MG63 (cell line): ENCODE results near the gene KDM4B. TPM values are rescaled to one million over a fixed set of nuclear protein-coding genes. Genes with fewer than 3 reads are reported as not detected.

Experiments
- DNase-seq: peaks from one replicate; pipeline ENCODE4 v3.0.0-alpha.2; 2020
- H3K27me3 ChIP-seq: fragments of 250-450 bp; sonication (Bioruptor Pico); 2 replicates; pipeline ENCODE4 v1.5.1; 2020; ENCODE audit warnings: mild to moderate bottlenecking, moderate library complexity
- H3K36me3 ChIP-seq: fragments of 250-450 bp; sonication (Bioruptor Pico); 2 replicates; pipeline ENCODE4 v1.5.1; 2020; ENCODE audit warnings: mild to moderate bottlenecking, moderate library complexity
- H3K4me3 ChIP-seq: fragments of 250-450 bp; sonication (Bioruptor Pico); 2 replicates; pipeline ENCODE4 v1.5.1; 2020; ENCODE audit warnings: mild to moderate bottlenecking, moderate library complexity
- H3K9me3 ChIP-seq: fragments of 250-450 bp; sonication (Bioruptor Pico); 2 replicates; pipeline ENCODE4 v1.5.1; 2020; ENCODE audit warnings: mild to moderate bottlenecking, moderate library complexity
- total RNA-seq: library from RNA; depleted of rRNA; stranded (reverse); fragments of >200 nt; shearing (Covaris generic); gene quantifications from 2 replicates; pipeline ENCODE4 v1.2.3, GENCODE V29; 2014; ENCODE audit warnings: low replicate concordance

The KDM4B gene
- total RNA-seq, 1 experiment from 2014 or later: 10.3 TPM

DNA sequence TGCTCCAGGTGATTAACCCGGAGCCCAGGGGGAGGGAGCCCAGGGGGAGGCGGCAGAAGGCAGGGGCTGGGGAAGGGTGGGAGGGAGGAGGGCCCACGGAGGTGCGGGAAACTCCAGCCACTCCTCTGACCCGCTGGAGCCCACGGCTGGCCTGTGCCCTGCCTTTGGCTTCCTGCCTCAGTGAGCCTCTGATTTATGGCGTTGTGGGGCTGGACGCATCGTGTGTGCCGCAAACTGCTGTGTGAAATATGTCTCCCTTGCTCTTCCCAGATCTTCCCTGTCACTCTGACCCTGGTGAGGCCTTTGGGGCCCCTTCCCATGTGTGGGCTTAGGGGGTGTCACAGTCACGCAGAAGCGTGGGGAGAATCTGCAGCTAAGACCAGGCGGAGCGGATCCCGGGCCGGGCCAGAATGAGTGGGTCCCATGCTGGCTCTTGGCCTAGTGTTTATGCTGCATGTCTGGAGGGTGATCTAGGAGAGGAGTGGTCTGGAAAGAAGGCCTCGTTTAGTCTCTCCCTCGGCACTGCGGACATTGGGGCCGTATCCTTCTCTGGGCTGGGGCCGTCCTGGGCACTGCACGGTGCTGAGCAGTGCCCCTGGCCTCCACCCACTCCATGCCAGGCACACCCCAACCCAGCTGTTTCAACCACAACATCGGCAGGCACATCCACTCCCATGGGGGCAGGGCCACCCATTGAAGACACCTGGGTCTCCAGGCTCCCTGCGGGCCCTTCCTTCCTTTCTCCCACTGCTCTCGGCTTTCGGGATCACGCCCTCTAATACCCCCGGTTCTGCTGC is 123.0 kb downstream of the KDM4B start:
- Histone ChIP-seq H3K36me3 (no peaks in the 10 kb centered on the region), H3K4me3 (no peak overlapping the region), H3K9me3 (no peaks in the 10 kb centered on the region), H3K27me3 (no peaks in the 10 kb centered on the region)
- DNase-seq: no peak

DNA sequence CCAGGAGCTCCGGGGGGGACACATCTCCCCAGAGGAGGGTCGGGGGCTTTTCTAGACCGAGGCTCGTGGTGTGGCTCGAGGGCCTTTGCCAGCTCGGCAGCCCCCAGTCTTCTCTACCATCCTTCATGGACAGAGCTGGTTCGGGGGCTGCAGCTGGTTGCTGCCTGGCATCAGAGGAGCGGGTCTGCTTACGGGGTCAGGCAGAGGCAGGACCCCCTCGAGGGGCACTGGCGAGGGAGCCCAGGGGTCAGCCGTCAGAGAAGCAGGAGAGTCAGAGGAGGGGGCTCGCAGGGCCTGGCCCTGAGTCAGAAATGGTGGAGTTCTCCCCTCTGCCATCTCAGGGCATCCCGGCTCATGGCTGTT is 123.5 kb downstream of the KDM4B start:
- Histone ChIP-seq H3K36me3 (no peaks in the 10 kb centered on the region), H3K9me3 (no peaks in the 10 kb centered on the region), H3K27me3 (no peaks in the 10 kb centered on the region), H3K4me3 (no peak overlapping the region)
- no peak for DNase-seq

- Histone ChIP-seq H3K4me3 (no peak overlapping the region), H3K36me3 (no peaks in the 10 kb centered on the region), H3K9me3 (no peaks in the 10 kb centered on the region), H3K27me3 (no peaks in the 10 kb centered on the region)
- no peak for DNase-seq
Observed at GRCh38 chr19:5093297-5093928, 124.5 kb downstream of the KDM4B start.

- no peak overlapping the region for H3K4me3 ChIP-seq
- H3K36me3 ChIP-seq: no peaks in the 10 kb centered on the region; the same call in 1 of the 2 replicates
- no peaks in the 10 kb centered on the region for H3K27me3 ChIP-seq
- no peak for DNase-seq
- no peaks in the 10 kb centered on the region for H3K9me3 ChIP-seq
Observed at GRCh38 chr19:5093948-5094718, 125.2 kb downstream of the KDM4B start.

- no peaks in the 10 kb centered on the region for H3K9me3 ChIP-seq
- DNase-seq: no peak
- H3K36me3 ChIP-seq: no peaks in the 10 kb centered on the region; the same call in none of the 2 replicates
- no peaks in the 10 kb centered on the region for H3K27me3 ChIP-seq
- H3K4me3 ChIP-seq: no peak overlapping the region
Observed at GRCh38 chr19:5094768-5095567, 126.1 kb downstream of the KDM4B start.

- H3K9me3 ChIP-seq: no peaks in the 10 kb centered on the region
- H3K27me3 ChIP-seq: no peaks in the 10 kb centered on the region
- DNase-seq: no peak
- no peak overlapping the region for H3K4me3 ChIP-seq
- H3K36me3 ChIP-seq: no peaks in the 10 kb centered on the region; the same call in none of the 2 replicates
Observed at GRCh38 chr19:5095568-5095850, 126.6 kb downstream of the KDM4B start.

GRCh38 chr19:5096536-5096935 is 127.6 kb downstream of the KDM4B start:
- no peaks in the 10 kb centered on the region for H3K27me3 ChIP-seq
- no peak overlapping the region for H3K4me3 ChIP-seq
- H3K36me3 ChIP-seq: no peaks in the 10 kb centered on the region; the same call in none of the 2 replicates
- DNase-seq: no peak
- no peaks in the 10 kb centered on the region for H3K9me3 ChIP-seq

DNA sequence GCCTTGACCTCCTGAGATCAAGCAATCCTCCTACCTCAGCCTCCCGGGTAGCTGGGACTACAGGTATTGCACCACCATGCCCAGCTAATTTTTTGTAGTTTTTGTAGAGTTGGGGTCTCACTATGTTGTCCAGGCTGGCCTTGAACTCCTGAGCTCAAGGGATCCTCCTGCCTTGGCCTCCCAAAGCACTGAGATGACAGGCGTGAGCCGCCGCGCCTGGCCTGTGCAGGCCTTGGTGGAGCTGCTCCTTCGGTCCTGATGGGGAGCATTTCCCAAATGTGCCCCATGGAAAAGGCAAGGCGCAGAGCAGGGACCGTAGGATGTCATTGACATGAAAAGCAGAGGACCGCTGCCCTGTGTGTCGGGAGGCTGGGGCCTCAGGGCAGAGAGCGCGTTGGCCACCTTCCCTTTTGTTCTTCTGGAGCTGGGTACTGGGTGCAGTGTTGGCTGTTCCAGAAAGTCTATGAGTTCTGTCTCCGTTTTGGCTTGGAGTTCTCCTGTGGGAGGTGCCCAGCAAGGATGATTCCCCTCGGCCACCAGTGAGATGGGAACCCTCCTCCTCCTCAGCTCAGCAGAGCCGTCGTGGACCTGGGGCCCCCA is 128.5 kb downstream of the KDM4B start:
- DNase-seq: no peak
- no peaks in the 10 kb centered on the region for H3K27me3 ChIP-seq
- H3K36me3 ChIP-seq: no peaks in the 10 kb centered on the region; the same call in none of the 2 replicates
- H3K4me3 ChIP-seq: no peak overlapping the region
- H3K9me3 ChIP-seq: no peaks in the 10 kb centered on the region

GRCh38 chr19:5097959-5098623 is 129.2 kb downstream of the KDM4B start:
- H3K36me3 ChIP-seq: no peaks in the 10 kb centered on the region; the same call in none of the 2 replicates
- H3K4me3 ChIP-seq: no peak overlapping the region
- H3K9me3 ChIP-seq: no peaks in the 10 kb centered on the region
- DNase-seq: no peak
- H3K27me3 ChIP-seq: no peaks in the 10 kb centered on the region

GRCh38 chr19:5098646-5099045 is 129.7 kb downstream of the KDM4B start:
- Histone ChIP-seq H3K27me3 (no peaks in the 10 kb centered on the region), H3K36me3 (no peaks in the 10 kb centered on the region; the same call in none of the 2 replicates), H3K4me3 (no peak overlapping the region), H3K9me3 (no peaks in the 10 kb centered on the region)
- DNase-seq: no peak

DNA sequence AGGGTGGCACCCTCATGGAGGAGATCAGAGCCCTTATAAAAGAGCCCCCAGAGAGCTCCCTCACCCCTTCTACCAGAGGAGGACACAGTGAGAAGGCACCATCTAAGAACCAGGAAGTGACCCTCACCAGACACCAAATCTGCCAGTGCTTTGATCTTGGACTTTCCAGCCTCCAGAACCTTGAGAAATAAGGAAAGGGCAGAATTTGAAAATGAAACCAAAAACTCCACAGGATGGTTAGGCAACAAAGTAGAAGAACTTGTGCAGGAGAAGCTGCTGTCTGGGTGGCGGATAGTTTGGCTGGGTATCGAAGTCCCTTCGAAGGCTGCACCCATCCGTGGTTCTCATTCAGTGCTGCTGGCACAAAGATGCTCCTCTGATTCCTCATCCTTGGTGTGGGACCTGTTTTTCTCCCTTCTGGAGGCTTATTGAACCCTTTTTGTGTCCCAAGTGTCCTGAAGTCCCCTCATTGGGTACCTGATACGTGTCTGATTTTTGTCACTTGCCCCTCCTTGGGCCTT is 130.8 kb downstream of the KDM4B start:
- no peak overlapping the region for H3K4me3 ChIP-seq
- no peaks in the 10 kb centered on the region for H3K9me3 ChIP-seq
- H3K36me3 ChIP-seq: no peaks in the 10 kb centered on the region; the same call in none of the 2 replicates
- DNase-seq: no peak
- no peaks in the 10 kb centered on the region for H3K27me3 ChIP-seq

DNA sequence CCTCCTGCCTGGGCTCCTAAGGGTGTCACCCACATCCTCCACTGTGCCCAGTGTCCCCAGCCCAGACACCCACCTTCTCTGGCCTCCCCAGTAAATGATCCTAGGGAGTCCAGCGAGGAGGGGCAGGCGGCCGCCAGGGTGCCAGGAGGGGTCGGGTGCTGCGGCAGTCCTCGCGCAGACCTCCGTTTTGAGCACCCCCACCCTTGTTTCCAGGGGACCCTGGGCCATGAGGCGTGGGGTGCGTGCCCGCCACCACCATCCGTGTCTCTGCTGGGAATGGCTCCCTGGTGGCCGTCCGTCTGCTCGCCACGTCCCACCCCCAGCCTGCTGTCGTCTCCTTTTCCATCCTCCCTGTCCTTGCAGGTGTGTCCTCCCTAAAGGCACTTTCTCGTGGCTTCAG is 133.0 kb downstream of the KDM4B start:
- Histone ChIP-seq H3K36me3 (no peaks in the 10 kb centered on the region; the same call in none of the 2 replicates), H3K27me3 (no peaks in the 10 kb centered on the region), H3K4me3 (no peak overlapping the region), H3K9me3 (no peaks in the 10 kb centered on the region)
- DNase-seq: no peak

DNA sequence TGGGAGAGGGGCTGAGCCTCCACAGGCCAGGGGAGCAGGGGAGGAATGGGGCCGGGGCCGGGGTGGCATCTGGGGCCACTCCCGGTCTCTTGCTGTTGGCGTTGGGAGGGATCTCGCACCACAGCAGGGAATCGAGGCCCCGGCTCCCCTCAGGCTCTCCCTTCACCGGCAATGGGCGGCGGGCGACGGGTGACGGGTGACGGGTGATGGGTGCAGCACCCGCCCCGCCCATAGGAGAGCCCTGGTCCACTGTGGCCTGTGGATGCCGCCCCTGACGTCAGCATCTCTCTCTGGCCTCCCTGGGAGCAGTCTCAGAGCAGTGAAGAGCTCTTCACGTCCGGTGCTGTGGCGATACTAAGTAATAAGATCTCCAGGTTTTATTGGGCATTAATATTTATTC is 133.6 kb downstream of the KDM4B start:
- H3K4me3 ChIP-seq: no peak overlapping the region
- H3K27me3 ChIP-seq: no peaks in the 10 kb centered on the region
- no peaks in the 10 kb centered on the region; the same call in none of the 2 replicates for H3K36me3 ChIP-seq
- no peaks in the 10 kb centered on the region for H3K9me3 ChIP-seq
- DNase-seq: no peak

DNA sequence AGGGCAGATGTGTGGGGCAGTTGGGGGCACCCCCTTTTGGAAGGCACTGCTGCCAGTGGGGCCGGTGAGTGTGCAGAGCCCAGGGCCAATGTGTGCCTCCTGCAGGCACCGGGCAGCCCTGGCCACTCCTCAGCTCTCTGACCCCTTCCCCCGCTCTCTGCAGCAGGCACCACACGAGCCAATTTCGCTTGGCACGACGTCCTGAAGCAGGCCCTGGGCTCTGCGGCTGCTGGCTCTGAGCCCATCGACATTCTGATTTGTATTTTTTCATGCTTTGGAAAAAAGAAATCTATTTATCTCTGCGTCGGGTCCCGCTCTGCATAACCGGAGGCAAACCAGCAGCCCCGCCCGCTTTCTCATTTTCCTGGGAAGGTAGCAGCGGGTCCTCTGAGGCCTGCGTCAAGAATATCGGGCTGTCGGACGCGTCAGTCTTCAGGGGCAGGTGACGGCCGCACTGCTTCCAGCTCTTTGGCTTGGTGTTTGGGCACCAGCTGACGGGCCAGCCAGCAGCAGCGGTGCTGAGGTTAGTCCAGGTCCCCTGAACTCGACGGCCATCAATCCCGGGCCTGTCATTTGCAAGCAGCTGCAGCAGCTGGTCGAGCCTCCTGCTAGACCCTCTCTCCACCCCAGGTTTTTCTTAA is 134.3 kb downstream of the KDM4B start:
- Histone ChIP-seq H3K4me3 (no peak overlapping the region), H3K36me3 (no peaks in the 10 kb centered on the region; the same call in none of the 2 replicates), H3K27me3 (no peaks in the 10 kb centered on the region), H3K9me3 (no peaks in the 10 kb centered on the region)
- peak; percentile 19 for DNase-seq

DNA sequence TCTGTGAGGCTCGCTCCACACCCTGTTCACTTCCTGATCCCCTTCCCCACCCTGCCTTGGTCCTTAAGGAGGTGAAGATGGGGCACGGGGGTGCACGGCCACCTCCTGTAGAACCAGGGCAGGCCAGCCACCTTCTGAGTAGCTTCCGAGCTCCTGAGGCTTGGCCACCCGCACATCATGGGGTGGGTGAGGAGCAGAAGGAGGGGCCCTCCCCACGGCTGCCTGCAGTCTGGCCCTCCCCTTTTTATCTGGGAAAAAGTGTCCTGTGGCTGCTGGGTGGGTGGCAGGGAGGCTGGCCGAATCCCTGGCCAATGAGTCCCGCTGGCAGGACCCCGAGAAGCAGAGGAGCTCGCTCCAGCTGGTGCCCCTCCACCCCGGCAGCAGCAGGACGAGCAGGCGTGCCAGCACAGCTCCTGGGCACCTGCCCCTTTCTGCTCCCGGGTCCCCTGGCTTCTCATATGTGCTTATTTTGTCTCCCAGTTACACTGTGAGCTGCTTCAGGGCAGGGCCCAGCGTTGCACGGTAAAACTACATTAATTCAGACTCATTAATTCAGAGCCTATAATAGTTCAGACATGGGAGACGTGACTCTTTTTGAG is 135.0 kb downstream of the KDM4B start:
- DNase-seq: no peak
- Histone ChIP-seq H3K36me3 (no peaks in the 10 kb centered on the region; the same call in none of the 2 replicates), H3K9me3 (no peaks in the 10 kb centered on the region), H3K4me3 (no peak overlapping the region), H3K27me3 (no peaks in the 10 kb centered on the region)
